Activated CD4-positive, alpha-beta T cell treated with anti-CD3 and anti-CD28 coated beads, Interleukin-2, amount 50 U/mL, for 16 hours (primary cell): ENCODE measurements around the gene MRRF.
"Not testable (repeated sequence)": the region's sequence is repeated elsewhere in the genome, so short reads cannot be mapped to it uniquely, and the experiment has no call there.

Experiments
- DNase-seq: peaks from one replicate; pipeline ENCODE4 v3.0.0-alpha.2; 2020

The MRRF gene

DNA sequence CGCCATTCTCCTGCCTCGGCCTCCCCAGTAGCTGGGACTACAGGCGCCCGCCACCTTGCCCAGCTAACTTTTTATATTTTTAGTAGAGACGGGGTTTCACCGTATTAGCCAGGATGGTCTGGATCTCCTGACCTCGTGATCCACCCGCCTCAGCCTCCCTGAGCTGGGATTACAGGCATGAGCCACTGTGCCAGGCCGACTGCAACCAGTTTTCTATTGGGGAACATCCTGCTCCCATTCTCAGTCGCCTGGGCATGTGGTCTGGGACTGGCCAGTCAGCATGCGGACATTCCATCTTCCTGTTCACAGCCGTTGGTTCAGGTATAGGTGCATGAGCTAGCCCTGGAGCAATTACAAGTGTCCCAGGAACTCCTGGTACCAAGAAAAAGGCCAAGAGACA is 98.4 kb downstream of the MRRF start:
- not testable (repeated sequence) for DNase-seq

DNA sequence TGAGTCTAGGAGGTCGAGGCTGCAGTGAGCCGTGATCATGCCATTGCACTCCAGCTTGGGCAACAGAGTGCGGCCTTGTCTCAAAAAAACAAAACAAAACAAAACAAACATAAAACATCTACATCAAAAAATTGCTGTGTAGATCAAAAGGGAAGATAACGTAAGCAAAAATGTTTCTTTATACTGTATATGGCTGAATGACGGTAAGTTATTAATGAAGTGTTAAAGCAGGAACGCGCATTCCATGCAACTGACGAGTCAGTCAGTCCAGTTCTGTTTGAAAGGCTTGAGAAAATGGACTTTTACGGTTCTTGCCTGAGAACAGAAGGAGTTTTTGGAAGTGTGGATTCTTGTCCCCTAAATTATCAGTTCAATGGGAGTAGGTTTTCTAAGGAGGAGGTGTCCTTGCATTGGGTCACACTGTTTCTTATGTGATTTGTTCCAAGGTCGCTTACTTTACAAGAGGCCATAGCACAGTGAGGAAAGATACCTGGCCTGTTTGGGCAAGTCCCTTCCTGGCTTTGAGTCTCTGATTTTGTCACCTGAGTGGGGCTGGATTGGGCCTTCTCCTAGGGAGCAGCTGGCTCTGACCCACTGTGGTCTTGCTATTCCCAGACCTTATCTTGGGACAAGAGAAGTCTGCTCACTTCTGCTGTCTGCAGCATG is 99.6 kb downstream of the MRRF start:
- DNase-seq, result no peak

DNA sequence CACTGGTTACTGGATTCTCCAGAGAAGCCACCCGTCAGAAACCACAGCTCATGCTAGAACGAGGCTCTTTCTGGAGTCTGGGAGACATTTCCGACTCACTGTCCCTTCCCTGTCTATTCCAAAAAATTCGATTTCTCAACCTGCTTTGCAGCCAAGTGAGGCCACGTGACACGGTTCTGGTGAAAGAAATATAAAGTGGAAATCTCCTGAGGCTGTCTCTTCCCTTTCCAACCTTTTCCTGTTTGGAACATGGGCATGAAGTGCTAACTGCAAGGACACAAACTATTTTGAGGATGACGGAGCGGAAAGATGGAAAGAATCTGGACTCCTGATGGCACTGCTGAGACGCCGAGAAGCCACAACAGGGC is 100.1 kb downstream of the MRRF start:
- DNase-seq, result no peak

DNA sequence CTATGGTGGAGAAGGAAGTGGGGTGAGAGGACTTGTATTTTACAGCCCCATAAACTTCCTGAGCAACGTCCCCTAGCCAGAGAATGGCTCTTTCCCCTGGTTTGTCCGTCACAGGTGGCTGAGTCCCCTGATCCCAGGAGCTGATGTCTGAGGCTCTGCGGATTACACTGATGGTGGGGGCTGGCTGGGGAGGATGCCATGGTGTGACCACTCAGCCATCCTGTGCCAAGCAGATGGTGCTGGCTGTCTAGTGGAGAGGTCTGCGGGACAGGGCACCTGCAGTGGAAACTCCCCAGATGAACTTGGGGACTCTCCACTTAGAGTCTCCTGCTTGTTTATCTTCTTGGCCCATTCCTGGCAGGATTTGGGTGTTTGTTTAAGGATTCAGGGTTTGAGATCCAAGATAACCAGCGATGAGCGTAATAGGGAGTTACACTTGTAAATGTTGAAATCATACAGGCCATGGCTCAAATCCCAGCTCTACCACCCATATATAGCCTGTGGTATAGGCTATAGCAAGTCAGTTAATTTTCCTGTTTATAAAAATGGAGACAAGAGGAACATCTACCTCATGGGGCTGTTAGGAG is 101.5 kb downstream of the MRRF start:
- no peak for DNase-seq

DNA sequence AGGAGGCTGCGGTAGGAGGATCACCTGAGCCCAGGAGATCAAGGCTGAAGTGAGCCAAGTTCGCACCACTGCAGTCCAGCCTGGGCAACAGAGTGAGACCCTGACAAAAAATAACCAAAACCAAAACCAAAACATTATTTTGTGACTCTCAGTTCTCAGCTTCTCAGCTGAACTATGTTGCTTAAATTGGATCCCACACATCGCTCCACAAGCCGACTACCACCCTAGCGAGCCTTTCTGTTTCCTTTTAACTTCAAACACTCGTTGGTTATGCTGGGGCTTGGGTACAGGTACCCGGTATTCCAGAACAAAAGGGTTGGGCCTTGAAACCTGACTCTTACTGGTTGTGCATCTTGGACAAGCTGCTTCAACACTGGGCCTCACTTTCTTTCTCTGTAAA is 102.4 kb downstream of the MRRF start:
- DNase-seq, result no peak

DNA sequence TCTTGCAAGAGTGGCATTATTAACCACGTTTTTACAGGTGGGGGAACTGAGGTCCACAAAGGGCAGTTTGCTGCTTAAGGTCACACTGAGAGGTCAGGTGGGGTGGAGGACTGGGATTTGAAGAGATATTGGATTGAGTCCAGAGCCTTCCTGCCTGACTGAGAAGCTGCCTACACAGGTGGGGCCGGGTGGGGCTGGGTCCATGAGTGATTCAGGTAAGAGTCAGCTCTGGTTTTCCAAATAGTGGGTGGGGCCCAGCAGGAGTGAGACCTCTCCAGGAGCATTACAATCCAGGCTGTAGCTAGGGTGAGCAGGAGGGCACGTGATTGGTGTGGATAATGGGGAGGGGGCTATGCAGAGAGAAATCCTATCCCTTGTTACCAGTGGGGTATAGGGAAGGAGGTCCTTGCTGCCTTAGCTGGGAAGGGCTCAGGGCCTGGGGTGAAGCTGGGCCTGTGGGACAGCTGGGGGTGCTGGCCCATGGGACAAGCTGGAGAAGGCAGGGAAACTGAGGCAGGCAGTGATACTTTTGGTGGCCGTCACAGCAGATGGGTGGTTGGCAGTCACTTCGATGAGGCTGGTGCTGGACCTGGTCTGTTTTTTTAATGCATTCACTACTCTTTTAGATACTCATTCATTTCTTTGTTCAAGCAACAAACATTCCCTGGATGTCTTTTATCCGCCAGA is 103.2 kb downstream of the MRRF start:
- DNase-seq, result no peak

DNA sequence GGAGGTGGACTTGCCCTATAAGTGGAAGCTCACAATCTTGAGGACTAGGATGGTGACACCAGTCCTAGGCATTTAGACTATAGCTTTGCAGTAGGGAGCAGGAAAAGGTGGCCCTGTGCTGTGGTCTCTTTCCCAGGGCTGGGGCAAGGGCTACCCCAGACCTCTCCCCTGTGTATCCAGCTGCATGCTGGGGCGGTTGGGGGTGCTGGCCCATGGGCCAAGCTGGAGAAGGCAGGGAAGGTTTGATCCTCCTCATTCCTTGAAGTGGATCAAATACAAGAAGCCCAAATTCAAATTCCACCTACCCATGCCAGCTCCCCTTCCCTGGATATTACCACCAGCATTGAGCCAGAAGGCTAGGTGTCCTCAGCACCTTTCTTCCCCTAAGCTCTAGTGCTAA is 104.0 kb downstream of the MRRF start:
- no peak for DNase-seq

DNA sequence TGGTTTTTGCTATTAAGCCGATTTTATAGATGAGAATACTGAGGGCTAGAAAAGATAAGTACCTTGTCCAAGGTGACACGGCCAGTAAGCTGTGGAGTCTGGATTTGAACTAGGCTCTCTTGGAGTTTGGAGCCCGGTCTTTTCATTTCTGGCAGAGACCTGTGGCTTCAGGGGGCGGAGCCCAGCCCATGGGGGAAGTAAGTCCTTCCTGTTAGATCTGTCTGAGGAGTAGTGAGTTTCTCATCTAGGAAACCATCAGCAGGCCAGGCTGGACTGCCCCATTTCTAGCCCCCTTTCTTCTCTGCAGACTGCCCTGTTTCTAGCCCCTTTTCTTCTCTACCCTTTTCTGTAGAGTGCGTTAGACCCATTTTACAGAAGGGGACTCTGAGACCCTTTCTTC is 105.6 kb downstream of the MRRF start:
- peak; percentile 10 for DNase-seq

DNA sequence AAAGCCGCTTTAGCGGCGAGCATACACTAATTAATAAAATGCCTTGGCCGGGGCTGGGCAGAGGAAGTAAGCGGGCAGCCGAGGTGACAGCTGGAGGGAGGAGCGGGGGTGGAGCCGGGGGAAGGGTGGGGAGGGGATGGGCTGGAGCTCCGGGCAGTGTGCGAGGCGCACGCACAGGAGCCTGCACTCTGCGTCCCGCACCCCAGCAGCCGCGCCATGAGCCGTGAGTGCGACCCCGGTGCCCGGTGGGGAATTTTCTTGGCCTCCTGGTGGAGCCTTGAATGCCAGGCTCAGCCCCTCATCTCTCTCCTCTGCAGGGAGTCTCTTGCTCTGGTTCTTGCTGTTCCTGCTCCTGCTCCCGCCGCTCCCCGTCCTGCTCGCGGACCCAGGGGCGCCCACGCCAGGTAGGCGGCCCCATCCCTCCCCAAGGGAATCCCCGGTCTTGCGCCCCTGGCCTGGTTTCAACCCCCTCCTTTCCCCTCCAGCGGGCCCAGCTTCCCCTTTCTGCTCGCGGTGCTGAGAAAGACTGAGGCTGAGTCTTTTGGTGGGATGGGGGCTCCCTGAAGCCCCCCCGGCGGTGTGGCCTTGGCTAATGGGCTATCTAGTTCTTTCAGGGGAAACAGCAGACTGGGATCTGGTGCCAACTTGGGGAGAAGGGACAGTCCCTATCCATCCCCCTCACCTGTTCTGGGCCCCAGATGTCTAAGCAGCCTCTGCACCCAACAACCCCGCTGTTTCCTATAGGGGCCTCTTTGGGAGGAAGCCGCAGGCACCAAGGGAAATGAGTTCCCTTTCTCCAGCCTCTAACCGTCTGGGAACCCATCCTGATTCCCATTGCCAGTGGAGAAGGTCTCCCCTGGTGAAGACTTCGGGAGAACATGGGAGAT is 106.4 kb downstream of the MRRF start, which contains the start of gene PTGS1:
TSS of gene PTGS1 (plus strand) at position 156 of the 887 bp plus-strand sequence. CDS start at position 217, 61 bp downstream.
- DNase-seq, result peak; percentile 10

DNA sequence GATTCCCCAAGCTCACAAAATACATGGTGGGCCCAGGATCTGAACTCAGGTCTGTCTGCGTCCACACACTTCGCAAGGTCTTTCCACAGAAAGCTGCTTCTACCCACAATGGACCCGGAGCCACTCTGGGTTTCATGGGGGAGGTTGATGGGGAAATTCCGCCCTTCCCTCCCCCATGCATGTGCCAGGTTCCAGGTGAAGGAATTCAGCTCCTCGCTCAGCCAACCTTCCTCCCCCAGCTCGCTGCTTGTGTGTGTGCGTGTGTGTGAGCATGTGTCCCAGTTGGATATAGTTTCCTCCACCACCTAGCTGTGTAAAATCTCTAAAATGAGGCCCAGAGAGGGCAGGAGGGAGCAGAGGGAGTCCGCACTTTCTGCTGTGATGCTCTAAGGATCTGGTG is 107.2 kb downstream of the MRRF start:
- no peak for DNase-seq

DNA sequence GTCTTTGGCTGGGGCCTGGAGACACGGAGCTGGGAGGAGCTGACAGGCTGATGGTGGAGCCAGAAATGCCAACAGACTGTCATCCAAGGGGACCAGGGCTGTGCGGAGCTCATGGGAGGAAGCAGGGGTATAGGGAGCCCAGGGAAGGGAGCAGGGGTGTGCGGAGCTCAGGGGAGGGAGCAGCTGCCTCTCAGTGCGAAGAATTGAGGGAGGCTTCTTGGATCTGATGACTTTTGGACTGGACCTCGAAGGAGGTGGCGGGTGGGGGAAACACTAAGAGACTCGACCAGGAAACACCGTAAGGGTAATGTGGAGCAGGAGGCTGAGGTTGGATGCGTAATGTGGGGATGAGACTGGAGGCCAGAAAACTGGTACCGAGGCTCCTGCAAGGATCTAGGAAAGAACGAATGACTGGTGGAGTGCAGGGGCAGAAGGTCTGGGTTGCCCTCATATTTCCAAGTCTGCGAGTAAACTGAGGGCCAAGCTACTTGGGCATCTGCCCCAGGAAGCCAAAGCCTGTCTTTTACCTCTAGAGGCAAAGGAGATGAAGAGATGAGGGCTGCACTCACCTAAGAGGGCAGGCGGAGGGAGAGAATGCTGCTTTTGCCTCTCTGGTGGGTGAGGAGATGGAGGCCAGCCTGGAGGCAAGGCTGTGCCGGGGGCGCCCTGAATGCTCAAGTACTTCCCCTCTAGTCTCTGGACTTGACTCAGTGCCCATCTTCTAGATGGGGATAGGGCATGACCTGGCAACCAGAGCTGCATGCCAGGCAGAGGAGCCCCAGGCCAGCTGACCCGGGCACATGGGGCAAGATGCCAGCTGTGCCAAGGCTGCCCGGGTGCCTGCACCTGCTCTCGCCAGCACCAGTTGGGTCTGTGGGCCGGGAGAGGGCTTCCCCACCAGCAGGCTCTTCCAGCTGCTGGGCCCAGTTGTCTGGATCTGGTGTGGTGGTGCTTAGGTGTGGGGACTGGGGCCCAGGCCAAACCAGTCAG is 108.5 kb downstream of the MRRF start:
- no peak for DNase-seq

DNA sequence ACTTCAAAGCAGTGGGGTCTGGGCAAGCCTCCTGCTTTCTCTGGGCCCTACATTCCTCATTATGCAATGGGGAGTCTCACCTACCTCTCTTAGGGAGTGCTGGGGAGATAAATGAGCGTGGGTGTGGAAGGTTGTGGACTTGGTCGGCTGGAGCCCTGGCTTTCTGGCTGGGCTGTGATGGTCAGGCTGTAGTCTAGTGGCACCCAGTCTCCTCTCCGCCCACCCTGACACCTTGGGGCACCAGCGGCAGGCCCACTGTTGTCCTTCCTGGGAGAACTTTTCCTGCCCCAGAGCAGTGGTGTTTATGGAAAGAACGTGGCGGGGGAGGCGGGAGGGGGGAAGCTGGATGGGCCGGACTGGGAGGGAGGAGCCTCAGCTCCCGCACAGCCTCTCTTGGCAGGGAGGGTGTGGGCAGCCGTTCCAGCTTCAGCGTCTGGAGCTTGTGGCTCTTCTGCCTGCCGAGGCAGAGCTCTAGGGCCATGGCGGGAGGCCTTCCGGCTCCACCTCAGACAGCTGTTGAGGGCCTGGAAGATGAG is 110.3 kb downstream of the MRRF start:
- no peak for DNase-seq

DNA sequence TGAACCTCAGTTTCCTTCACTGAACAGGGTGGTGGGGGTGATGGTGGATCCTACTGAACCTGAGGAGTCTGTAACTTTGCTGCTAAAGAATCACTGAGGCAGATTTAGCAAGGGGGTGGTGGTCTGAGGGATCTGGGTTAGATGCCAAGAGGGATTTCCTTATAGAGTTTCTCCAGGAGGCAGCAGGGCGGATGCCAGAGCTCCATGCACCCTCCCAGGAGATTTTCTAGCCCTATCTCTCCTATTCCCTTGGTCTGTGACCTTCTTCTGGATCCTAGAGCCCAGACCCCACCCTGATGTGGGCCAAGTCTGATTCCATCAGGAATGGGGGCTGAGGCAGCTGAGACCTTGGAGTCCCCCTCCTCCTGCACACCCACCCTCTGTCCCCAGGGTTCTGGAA is 112.1 kb downstream of the MRRF start:
- no peak for DNase-seq

DNA sequence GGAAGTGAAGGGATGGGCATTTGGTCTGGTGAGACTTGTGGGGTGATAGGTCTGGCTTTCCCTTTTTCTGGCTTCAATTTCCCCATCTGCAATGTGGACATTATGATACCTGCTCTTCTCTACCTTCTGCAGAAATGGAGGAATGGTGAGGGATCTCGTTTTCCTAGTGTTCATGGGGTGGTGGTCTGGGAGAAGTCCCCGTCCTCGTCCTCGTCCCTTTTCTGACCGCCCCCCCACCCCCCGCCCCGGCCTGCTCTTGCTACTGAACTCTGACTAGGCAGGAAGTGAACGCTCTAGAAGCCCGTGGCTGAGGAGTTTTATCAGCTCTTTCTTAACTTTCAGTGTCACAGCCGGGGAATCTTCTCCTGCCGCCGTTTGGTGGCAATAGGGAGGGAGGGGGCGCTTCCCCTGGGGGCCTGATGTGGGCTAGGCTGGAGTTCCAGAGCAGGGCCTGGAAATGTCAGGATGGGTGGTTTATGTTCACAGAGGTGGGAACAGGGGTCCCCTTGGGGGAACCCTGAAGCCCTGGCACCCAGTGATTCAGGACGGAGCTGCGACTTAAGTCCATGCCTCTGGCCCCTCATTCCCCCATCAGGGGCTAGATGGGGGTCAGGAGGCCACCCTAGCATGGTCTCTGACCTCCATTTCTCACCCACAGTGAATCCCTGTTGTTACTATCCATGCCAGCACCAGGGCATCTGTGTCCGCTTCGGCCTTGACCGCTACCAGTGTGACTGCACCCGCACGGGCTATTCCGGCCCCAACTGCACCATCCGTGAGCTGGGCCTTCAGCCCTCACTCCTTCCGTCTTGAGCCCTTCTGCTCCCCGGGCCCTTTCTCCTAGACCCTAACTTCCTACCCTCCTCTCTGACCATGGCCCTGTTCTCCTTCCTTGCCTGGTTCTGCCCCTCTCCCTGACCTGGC is 112.8 kb downstream of the MRRF start:
- no peak for DNase-seq

DNA sequence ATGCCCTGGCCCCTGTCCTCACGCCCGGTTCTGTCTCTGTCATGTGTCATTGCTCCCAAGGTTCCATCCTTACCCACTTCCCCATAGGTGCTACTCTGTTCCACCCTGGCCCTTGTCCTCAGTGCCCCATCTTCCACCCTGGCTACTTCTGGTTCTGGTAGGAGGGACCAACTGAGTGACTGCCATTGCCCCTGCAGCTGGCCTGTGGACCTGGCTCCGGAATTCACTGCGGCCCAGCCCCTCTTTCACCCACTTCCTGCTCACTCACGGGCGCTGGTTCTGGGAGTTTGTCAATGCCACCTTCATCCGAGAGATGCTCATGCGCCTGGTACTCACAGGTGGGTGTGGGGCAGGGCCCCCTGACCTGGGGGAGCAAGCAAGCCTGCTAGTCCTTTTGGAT is 113.6 kb downstream of the MRRF start:
- no peak for DNase-seq

DNA sequence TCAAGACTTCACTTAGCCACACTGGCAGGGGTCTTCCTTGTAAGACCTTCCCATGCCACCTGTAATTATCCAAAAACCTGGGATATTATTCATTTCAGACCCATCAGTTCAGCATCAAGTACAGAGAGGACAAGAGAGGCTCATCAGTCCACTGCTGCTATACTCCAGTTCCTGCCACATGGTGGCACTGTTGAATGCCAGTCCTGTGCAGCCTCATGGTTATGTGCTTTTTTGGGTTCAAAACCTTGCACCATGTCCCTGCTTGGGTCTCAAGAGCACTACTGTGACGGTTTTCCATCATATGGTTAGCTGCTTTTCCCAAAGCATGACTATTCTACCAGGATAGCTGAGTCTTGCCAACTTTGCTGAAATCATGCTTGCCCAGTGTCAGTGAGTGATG is 114.7 kb downstream of the MRRF start:
- no peak for DNase-seq

DNA sequence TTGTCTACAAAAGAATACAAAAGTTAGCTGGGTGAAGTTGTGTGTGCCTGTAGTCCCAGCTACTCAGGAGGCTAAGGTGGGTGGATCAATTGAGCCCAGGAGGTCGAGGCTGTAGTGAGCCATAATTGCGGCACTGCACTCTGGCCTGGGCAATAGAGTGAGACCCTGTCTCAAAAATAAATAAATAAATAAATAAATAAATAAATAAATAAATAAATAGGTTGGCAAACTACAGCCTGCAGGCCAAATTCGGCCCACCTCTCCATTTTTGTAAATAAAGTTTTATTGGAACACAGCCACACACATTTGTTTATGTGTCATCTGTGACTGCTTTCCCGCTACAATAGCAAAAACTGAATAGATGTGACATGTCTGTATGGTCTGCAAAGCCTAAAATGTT is 115.6 kb downstream of the MRRF start:
- DNase-seq, result no peak
